Adrenal gland (tissue), 5 donors: ENCODE results near the gene DLK1.

Experiments
- POLR2A ChIP-seq, 2 donors: fragments of 450-650 bp; IDR thresholded peaks; one replicate each; pipeline ENCODE4 v1.6.1; 2017; ENCODE audit warnings: antibody characterized with exemption in 2 of 2, mild to moderate bottlenecking in 2 of 2, moderate library complexity in 1 of 2
- TF ChIP-seq, protein P1 (sequence below), 6 experiments: fragments of 450-650 bp in 4 of 6; fragments of 200-600 bp in 2 of 6; sonication (generic) in 1 of 6; IDR thresholded peaks; 1 replicate in 5 of 6; 2 replicates in 1 of 6; pipeline versions ENCODE4 v1.5.1 to v1.8.0; 2016 to 2021; ENCODE audit warnings: antibody characterized with exemption in 6 of 6, mild to moderate bottlenecking in 2 of 6, moderate library complexity in 1 of 6
- donor health status: DM: no; HTN: no; CAD: no.

DNA sequence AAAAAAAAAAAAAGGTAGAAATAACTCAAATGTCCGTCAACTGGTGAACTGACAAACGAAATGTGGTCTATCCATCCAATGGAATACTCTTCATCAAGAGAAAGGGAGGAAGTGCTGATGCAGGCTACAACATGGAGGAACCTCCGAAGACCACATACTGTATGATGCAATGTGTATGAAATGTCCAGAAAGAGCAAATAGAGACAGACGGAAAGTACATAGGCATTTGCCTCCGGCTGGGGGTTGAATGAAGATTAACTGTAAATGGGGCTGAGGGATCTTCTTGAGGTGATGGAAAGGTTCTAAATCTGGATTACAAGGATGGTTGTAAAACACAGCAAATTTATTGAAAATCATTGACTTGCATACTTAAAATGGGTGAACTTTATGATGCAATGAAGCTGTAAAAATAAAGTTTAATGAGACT, 35.4 kb downstream of the DLK1 start:
- TF ChIP-seq, protein P1, sequence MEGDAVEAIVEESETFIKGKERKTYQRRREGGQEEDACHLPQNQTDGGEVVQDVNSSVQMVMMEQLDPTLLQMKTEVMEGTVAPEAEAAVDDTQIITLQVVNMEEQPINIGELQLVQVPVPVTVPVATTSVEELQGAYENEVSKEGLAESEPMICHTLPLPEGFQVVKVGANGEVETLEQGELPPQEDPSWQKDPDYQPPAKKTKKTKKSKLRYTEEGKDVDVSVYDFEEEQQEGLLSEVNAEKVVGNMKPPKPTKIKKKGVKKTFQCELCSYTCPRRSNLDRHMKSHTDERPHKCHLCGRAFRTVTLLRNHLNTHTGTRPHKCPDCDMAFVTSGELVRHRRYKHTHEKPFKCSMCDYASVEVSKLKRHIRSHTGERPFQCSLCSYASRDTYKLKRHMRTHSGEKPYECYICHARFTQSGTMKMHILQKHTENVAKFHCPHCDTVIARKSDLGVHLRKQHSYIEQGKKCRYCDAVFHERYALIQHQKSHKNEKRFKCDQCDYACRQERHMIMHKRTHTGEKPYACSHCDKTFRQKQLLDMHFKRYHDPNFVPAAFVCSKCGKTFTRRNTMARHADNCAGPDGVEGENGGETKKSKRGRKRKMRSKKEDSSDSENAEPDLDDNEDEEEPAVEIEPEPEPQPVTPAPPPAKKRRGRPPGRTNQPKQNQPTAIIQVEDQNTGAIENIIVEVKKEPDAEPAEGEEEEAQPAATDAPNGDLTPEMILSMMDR (IDR thresholded peaks at IDR 0.05): no peak
- TF ChIP-seq POLR2A (IDR thresholded peaks at IDR 0.05): no peak
